ENCODE data around the gene LEFTY1.
A peak's percentile ranks its signal among the peaks of the same experiment; 100 is the strongest.

Gene LEFTY1

DNA sequence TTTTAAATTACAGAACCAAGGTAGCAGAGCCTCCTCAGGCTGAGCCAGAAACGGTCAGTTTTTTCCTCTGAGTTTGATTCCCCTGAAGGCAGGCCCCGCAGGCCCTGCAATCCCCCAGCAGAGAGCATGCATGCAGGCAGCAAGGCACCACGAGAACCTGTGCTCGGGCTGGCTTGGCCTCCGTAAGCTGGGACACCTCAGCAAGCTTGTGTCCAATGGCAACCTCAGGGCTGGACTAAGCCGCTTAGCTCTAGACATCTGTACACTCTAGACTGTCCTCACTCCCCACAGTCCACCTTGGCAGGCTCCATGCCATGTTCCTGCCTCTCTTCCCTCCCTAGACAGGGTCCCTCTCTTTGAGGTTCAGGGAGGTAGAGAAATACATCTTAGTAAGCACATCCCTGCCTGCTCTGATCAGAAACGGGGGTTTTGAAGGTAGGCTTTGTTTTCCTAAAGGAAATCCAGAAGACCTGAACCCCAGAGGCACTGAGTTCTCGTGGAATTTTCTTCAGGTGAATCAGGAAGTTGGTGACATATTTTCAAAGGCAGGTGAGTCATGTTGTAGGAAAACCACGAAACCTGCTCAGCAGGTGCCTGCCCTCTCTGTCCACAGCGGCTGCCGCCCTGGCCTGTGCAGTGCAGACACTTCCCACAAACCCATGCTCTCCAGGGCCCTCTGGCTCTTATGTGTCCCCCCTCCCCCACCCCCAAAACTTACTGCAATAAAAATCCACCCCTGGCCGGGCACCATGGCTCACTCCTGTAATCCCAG, 13.7 kb downstream of the LEFTY1 start:
- H3K9me3 ChIP-seq (ENCODE audit: low read length), result no peaks in the 10 kb centered on the region
- no peaks in the 10 kb centered on the region for H3K27me3 ChIP-seq (ENCODE audit: control insufficient read depth in 1 of 2, insufficient read depth in 2 of 2, low read length in 2 of 2)
- peaks cover 59% of the 10 kb centered on the region for H3K36me3 ChIP-seq (ENCODE audit: insufficient read depth, low read length)
- H3K27ac ChIP-seq (ENCODE audit: low read depth, low read length), result no peak overlapping the region
- no peak overlapping the region for H3K4me3 ChIP-seq (ENCODE audit: low read depth in 1 of 2, low read length in 2 of 2)
- peaks cover 29% of the 10 kb centered on the region for H3K4me1 ChIP-seq (ENCODE audit: insufficient read depth, low read length)
- no peak overlapping the region for H3K9ac ChIP-seq (ENCODE audit: low read length)

DNA sequence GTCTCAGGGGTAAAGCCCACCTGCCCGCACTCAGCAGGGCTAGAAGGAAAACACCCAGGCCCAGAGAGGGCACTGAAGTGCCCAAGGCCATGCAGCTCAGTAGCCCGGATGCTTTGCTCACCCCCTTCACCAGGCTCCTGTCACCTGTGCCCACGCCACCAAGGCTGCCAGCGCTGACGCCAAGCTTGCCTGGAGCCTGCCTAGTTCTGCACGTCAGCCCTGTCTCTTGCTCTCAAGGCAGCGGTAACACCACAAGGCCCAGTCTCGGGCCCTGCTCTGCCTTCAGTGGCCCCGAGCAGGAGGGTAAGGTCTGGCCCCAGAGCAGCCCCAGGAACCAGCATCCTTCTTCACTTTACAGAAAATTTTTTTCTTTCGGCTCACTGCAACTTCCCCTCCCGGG, 14.5 kb downstream of the LEFTY1 start:
- Histone ChIP-seq H3K36me3 (ENCODE audit: insufficient read depth, low read length) (peaks cover 59% of the 10 kb centered on the region), H3K4me1 (ENCODE audit: insufficient read depth, low read length) (peaks cover 21% of the 10 kb centered on the region), H3K27ac (ENCODE audit: low read depth, low read length) (no peak overlapping the region), H3K27me3 (ENCODE audit: control insufficient read depth in 1 of 2, insufficient read depth in 2 of 2, low read length in 2 of 2) (no peaks in the 10 kb centered on the region), H3K4me3 (ENCODE audit: low read depth in 1 of 2, low read length in 2 of 2) (no peak overlapping the region), H3K9ac (ENCODE audit: low read length) (no peak overlapping the region), H3K9me3 (ENCODE audit: low read length) (no peaks in the 10 kb centered on the region)

DNA sequence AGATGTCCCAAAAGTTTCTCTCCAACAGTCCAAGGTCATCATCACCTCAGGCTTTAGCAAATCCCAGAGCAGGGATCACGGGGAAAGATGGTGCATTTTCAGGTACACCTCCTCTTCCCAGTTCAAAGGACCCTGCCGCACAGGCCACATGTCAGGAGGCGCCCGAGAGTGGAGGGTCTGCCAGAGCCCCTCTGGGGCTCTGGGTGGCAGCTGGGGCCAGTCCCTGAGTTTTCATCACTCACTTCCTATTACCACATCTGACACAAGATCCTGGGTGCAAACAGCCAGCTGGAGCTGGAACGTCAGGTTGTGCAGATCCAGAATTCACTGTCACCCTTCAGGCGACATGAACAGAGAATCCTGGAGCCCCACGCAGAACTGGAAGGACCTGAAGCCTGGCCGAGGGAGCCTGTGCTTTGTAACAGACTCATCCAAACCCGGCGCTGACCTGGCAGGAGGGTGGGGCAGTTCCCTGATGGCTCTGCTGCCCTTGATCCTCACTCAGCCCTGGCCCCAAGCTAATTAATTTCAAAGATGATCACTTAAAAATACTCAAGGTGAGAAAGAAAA, 15.6 kb downstream of the LEFTY1 start:
- Histone ChIP-seq H3K4me3 (ENCODE audit: low read depth in 1 of 2, low read length in 2 of 2) (no peak overlapping the region), H3K9me3 (ENCODE audit: low read length) (no peaks in the 10 kb centered on the region), H3K4me1 (ENCODE audit: insufficient read depth, low read length) (peaks cover 11% of the 10 kb centered on the region), H3K27ac (ENCODE audit: low read depth, low read length) (no peak overlapping the region), H3K27me3 (ENCODE audit: control insufficient read depth in 1 of 2, insufficient read depth in 2 of 2, low read length in 2 of 2) (no peaks in the 10 kb centered on the region), H3K36me3 (ENCODE audit: insufficient read depth, low read length) (peaks cover 58% of the 10 kb centered on the region), H3K9ac (ENCODE audit: low read length) (no peak overlapping the region)

DNA sequence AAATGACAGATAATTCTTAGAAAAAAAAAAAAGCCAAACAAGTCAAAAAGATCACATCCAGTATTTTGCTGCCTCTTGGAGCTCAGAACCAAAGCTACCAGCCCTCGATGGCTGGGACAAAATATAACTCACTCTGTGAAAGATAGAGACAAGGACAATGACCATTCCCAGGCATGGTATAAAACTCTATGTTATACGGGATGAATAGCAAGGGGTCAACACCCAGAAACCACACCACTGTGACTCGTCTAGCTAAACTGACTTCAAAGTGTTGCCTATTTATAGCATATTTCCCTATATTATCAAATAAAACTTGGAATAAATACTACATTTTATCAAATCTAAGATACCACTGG, 16.9 kb downstream of the LEFTY1 start:
- H3K4me3 ChIP-seq (ENCODE audit: low read depth in 1 of 2, low read length in 2 of 2), result no peak overlapping the region
- H3K27me3 ChIP-seq (ENCODE audit: control insufficient read depth in 1 of 2, insufficient read depth in 2 of 2, low read length in 2 of 2), result no peaks in the 10 kb centered on the region
- H3K9ac ChIP-seq (ENCODE audit: low read length), result no peak overlapping the region
- H3K36me3 ChIP-seq (ENCODE audit: insufficient read depth, low read length), result peaks cover 59% of the 10 kb centered on the region
- H3K9me3 ChIP-seq (ENCODE audit: low read length), result no peaks in the 10 kb centered on the region
- no peaks in the 10 kb centered on the region for H3K4me1 ChIP-seq (ENCODE audit: insufficient read depth, low read length)
- H3K27ac ChIP-seq (ENCODE audit: low read depth, low read length), result no peak overlapping the region

DNA sequence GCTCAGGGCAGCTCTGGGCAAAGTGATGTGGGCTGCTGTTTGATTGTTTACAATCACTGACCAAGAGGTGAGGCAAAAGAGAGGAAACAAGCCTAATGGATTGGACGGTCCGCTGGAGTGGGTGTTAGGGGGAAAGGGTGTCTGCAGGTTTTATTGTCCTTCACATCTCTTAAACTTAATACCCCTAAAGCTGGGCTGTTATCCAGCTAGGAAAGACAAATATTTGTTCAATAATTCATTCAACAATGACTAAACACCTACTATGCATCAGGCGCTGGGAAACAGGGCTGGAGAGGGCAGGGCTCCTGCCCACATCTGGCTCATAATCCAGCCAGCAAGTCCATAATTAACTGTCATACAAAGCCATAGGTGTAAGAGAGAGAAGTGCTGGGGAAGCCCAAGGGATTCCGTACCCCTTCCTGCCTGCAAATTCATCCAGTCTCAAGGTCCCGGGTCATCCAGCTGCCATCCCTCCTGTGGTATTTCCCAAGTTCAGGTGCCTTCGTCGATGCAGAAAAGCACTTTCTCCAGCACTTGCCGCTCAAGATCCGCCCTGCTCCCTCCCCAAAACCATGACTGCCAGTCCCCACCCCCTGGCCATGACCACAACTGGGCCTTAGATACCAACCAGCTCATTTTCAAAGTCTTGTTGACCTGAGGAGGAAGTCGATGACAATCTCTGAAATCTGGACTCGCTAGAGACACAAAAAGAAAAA, 17.4 kb downstream of the LEFTY1 start:
- Histone ChIP-seq H3K9ac (ENCODE audit: low read length) (no peak overlapping the region), H3K36me3 (ENCODE audit: insufficient read depth, low read length) (peaks cover 60% of the 10 kb centered on the region), H3K9me3 (ENCODE audit: low read length) (no peaks in the 10 kb centered on the region)

DNA sequence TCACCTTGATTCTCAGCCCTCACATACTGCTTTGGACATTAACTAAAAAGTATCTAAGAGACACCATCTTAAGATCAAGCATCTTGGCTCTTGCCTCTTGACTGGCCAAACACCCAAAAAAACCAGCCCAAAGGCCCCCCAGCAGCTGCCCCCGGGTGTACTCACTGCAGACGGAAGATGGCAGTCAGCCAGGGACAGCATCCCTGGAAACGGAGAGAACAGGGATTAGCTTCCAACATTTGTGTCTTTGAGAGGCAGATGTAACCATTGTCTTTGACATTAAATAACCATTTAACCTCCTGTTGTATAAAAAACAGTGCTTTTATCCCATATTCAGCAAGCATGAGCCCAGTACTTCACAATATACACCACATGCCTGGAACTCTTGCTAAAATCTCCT, 18.0 kb downstream of the LEFTY1 start:
- Histone ChIP-seq H3K27ac (ENCODE audit: low read depth, low read length) (no peak overlapping the region), H3K4me1 (ENCODE audit: insufficient read depth, low read length) (no peaks in the 10 kb centered on the region), H3K4me3 (ENCODE audit: low read depth in 1 of 2, low read length in 2 of 2) (no peak overlapping the region), H3K27me3 (ENCODE audit: control insufficient read depth in 1 of 2, insufficient read depth in 2 of 2, low read length in 2 of 2) (no peaks in the 10 kb centered on the region), H3K9me3 (ENCODE audit: low read length) (no peaks in the 10 kb centered on the region), H3K36me3 (ENCODE audit: insufficient read depth, low read length) (peaks cover 61% of the 10 kb centered on the region), H3K9ac (ENCODE audit: low read length) (no peak overlapping the region)

More for the DNA sequence above, 17.4 kb downstream of the LEFTY1 start:
- no peak overlapping the region for H3K4me3 ChIP-seq (ENCODE audit: low read depth in 1 of 2, low read length in 2 of 2)
- H3K4me1 ChIP-seq (ENCODE audit: insufficient read depth, low read length), result no peaks in the 10 kb centered on the region
- H3K27me3 ChIP-seq (ENCODE audit: control insufficient read depth in 1 of 2, insufficient read depth in 2 of 2, low read length in 2 of 2), result no peaks in the 10 kb centered on the region
- H3K27ac ChIP-seq (ENCODE audit: low read depth, low read length), result no peak overlapping the region

DNA sequence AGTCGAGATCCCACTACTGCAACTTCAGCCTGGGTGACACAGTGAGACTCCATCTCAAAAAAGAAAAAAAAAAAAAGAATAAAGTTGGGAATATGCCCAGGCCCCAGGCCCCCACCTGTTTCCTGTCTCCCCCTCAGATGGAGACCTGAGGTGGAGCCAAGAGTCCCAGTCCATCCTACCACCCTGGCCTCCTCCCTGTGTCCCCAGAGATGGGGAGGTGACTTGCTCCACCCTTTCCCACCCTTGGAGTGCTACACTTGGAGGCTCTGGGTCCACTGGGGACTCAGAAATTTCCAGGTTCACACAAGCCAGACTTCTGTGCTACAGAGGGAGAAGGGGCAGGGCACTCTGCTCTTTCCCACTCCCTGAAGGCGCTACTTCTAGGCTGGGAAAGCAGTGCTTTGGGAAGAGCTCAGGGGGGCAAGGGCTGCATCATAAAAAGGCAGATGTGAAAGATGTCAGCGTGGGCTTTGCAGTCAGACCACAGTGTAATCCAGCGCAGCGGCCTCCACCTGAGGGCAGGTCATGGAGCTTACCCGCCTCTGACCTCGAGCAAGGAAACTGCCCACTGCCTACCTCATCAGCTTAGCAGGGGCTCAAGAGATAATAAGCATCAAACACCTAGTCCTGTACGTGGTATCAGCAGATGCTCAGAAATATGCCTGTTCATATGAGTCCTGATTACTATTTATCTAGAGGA, 20.2 kb downstream of the LEFTY1 start:
- Histone ChIP-seq H3K4me3 (ENCODE audit: low read depth in 1 of 2, low read length in 2 of 2) (no peak overlapping the region), H3K4me1 (ENCODE audit: insufficient read depth, low read length) (no peaks in the 10 kb centered on the region), H3K27ac (ENCODE audit: low read depth, low read length) (no peak overlapping the region), H3K9ac (ENCODE audit: low read length) (no peak overlapping the region), H3K9me3 (ENCODE audit: low read length) (no peaks in the 10 kb centered on the region), H3K36me3 (ENCODE audit: insufficient read depth, low read length) (peaks cover 55% of the 10 kb centered on the region), H3K27me3 (ENCODE audit: control insufficient read depth in 1 of 2, insufficient read depth in 2 of 2, low read length in 2 of 2) (no peaks in the 10 kb centered on the region)

DNA sequence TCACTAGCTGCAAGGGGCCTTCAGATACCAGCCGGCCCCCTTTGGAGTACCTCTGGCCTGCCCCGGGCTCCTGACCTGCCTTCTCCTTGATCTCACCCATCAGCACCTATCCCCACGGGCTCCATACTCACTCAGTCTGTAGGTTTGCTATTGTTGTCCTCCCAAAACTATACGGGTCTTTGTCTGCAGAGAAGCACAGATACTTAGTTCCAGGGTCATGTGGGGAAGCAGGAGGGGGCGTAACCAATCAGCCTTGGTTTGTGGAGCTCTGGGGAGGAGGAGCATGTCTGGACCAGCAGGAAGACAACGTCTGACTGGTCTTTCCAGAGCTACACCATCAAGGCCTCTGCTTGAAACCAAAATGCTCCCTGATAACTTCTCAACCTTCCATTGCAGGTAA, 22.0 kb downstream of the LEFTY1 start:
- H3K9me3 ChIP-seq (ENCODE audit: low read length), result no peaks in the 10 kb centered on the region
- peaks cover 9% of the 10 kb centered on the region for H3K4me1 ChIP-seq (ENCODE audit: insufficient read depth, low read length)
- no peaks in the 10 kb centered on the region for H3K27me3 ChIP-seq (ENCODE audit: control insufficient read depth in 1 of 2, insufficient read depth in 2 of 2, low read length in 2 of 2)
- no peak overlapping the region for H3K4me3 ChIP-seq (ENCODE audit: low read depth in 1 of 2, low read length in 2 of 2)
- H3K36me3 ChIP-seq (ENCODE audit: insufficient read depth, low read length), result peaks cover 50% of the 10 kb centered on the region
- no peak overlapping the region for H3K27ac ChIP-seq (ENCODE audit: low read depth, low read length)
- no peak overlapping the region for H3K9ac ChIP-seq (ENCODE audit: low read length)

DNA sequence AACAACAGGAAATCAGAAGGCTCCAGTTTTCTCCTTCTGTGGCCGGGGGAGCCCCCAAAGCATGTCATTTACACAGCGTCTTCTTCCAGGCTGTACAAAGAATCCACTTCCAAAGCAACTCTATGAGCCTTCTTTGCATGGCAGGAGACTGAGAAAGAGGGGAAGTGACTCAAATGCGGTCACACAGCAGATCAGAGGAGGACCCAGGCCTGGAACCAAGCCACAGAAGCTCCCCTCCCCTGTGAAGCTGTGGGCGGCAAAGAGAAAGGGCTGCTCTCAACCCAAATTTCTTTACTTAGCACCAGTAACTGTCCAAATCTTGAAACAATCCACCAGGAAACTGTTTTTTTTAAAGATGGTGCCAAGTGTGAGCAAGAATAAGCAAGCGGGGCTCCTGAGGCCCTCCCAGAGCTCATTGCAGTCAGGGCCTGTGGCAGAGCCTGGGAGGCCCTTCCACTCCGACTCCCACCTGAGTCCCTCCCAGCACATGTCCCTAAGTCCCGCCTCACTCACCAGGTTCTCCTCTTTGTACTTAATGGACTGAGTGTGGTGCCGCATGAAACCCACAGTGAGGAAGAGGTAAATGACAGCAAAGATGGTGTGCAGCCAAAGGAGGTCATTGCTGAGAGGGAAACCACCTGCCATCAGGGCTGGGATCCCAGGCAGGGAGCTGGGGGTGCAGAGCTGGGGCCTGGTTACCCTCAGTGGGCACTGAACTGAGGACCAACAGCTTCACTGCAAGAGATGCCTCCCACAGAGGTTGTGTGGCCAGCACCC, 22.7 kb downstream of the LEFTY1 start:
- no peaks in the 10 kb centered on the region for H3K9me3 ChIP-seq (ENCODE audit: low read length)
- peaks cover 50% of the 10 kb centered on the region for H3K36me3 ChIP-seq (ENCODE audit: insufficient read depth, low read length)

DNA sequence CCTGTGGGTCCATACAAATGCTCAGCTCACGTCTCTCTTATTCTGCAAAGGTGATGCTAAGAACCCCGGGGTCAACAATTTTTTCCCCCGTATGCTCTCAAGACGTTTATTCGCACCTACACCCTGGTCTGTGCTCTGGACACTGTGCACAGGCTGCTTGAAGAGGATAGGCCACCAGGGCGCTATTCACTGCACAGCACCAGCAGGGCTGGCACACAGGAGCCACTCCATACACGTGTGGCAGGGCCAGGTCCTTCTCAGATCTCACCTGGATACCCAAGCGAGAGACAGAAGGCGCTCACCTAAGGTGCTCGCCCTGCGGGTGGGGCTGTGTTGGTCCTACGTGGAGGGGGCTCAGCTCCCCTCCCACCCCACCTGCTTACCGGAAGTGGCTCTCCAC, 23.4 kb downstream of the LEFTY1 start:
- Histone ChIP-seq H3K27ac (ENCODE audit: low read depth, low read length) (no peak overlapping the region), H3K4me1 (ENCODE audit: insufficient read depth, low read length) (peaks cover 9% of the 10 kb centered on the region), H3K36me3 (ENCODE audit: insufficient read depth, low read length) (peaks cover 55% of the 10 kb centered on the region), H3K27me3 (ENCODE audit: control insufficient read depth in 1 of 2, insufficient read depth in 2 of 2, low read length in 2 of 2) (no peaks in the 10 kb centered on the region), H3K9ac (ENCODE audit: low read length) (no peak overlapping the region), H3K9me3 (ENCODE audit: low read length) (no peaks in the 10 kb centered on the region), H3K4me3 (ENCODE audit: low read depth in 1 of 2, low read length in 2 of 2) (no peak overlapping the region)

More for the DNA sequence above, 22.7 kb downstream of the LEFTY1 start:
- no peak overlapping the region for H3K27ac ChIP-seq (ENCODE audit: low read depth, low read length)
- H3K9ac ChIP-seq (ENCODE audit: low read length), result no peak overlapping the region
- H3K27me3 ChIP-seq (ENCODE audit: control insufficient read depth in 1 of 2, insufficient read depth in 2 of 2, low read length in 2 of 2), result no peaks in the 10 kb centered on the region
- H3K4me1 ChIP-seq (ENCODE audit: insufficient read depth, low read length), result peaks cover 9% of the 10 kb centered on the region
- no peak overlapping the region for H3K4me3 ChIP-seq (ENCODE audit: low read depth in 1 of 2, low read length in 2 of 2)

DNA sequence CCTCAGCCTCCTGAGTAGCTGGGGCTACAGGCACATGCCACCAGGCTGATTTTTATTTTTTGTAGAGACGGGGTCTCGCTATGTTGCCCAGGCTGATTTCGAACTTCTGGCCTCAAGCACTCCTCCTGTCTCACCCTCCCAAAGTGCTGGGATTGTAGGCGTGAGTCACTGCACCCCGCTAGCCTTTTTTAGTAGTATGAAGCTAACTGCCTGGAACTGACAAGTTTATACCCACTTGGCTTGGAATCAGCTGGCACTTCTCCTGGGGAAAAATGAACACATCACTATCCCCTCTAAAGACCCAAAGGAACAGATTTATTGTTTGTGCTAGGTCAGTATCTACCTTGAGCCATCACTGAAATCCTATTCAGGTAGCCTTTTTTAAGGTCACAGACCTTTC, 25.8 kb downstream of the LEFTY1 start:
- peaks cover 73% of the 10 kb centered on the region for H3K36me3 ChIP-seq (ENCODE audit: insufficient read depth, low read length)
- peak overlapping the region; percentile 32 for H3K27ac ChIP-seq (ENCODE audit: low read depth, low read length)
- H3K9me3 ChIP-seq (ENCODE audit: low read length), result no peaks in the 10 kb centered on the region
- H3K27me3 ChIP-seq (ENCODE audit: control insufficient read depth in 1 of 2, insufficient read depth in 2 of 2, low read length in 2 of 2), result no peaks in the 10 kb centered on the region
- no peak overlapping the region for H3K4me3 ChIP-seq (ENCODE audit: low read depth in 1 of 2, low read length in 2 of 2)
- peaks cover 9% of the 10 kb centered on the region for H3K4me1 ChIP-seq (ENCODE audit: insufficient read depth, low read length)
- no peak overlapping the region for H3K9ac ChIP-seq (ENCODE audit: low read length)
